B cell (primary cell): ENCODE data around the gene COL26A1. TPM values are rescaled to one million over a fixed set of nuclear protein-coding genes. Genes with fewer than 3 reads are reported as not detected.
A peak's percentile ranks its signal among the peaks of the same experiment; 100 is the strongest.

Experiments used
- ATAC-seq: fragments of 200-7000 bp; cut with Tn5 transposase; one replicate; pipeline ENCODE4 v1.10.0; 2021; ENCODE audit warnings: low read depth, mild to moderate bottlenecking, moderate number of reproducible peaks, moderate library complexity
- CTCF ChIA-PET: fragments of 350-600 bp; sonication (Branson Sonifier 250); formaldehyde crosslinking; loops from one replicate; lab custom pipeline; 2021; ENCODE audit warnings: antibody characterized with exemption, inconsistent platforms; lab: Charles Lee
- POLR2A ChIA-PET: fragments of 350-600 bp; sonication (Branson Sonifier 250); formaldehyde crosslinking; loops from one replicate; lab custom pipeline; 2021; ENCODE audit warnings: antibody characterized with exemption; lab: Charles Lee
- DNase-seq: peaks from one replicate; pipeline ENCODE4 v3.0.0; 2013
- H2AFZ ChIP-seq: 2 replicates; pipeline ENCODE4 v1.6.1; 2012; ENCODE audit warnings: mild to moderate bottlenecking, low read depth, low read length; ENCODE audit not compliant: insufficient read depth, poor library complexity, severe bottlenecking
- H3K27ac ChIP-seq, 2 donors: 1 replicate in 1 of 2; 2 replicates in 1 of 2; pipeline ENCODE4 v1.5.1; 2012 to 2013; ENCODE audit warnings: low read length in 2 of 2, mild to moderate bottlenecking in 2 of 2, moderate library complexity in 1 of 2
- H3K27me3 ChIP-seq, 4 experiments: fragments of 200-600 bp in 1 of 4; sonication (generic) in 1 of 4; replicated peaks in 1 of 4; 1 replicate in 2 of 4; 2 replicates in 2 of 4; pipeline versions ENCODE4 v1.6.1 to v1.7.0; 2013 to 2016; ENCODE audit warnings: low read length in 3 of 4, mild to moderate bottlenecking in 2 of 4, mixed read lengths in 1 of 4, moderate library complexity in 1 of 4; ENCODE audit not compliant: insufficient read depth in 4 of 4, control insufficient read depth in 3 of 4; ENCODE audit errors: control extremely low read depth in 1 of 4
- H3K36me3 ChIP-seq, 2 experiments: replicated peaks in 1 of 2; 1 replicate in 1 of 2; 2 replicates in 1 of 2; pipeline versions ENCODE4 v1.6.1 to v1.7.1; 2013; ENCODE audit warnings: low read length in 1 of 2; ENCODE audit not compliant: insufficient read depth in 2 of 2, control insufficient read depth in 1 of 2; ENCODE audit errors: control extremely low read depth in 1 of 2, extremely low read depth in 1 of 2
- H3K4me1 ChIP-seq, 2 donors: fragments of 200-600 bp in 1 of 2; sonication (generic) in 1 of 2; 1 replicate in 1 of 2; 2 replicates in 1 of 2; pipeline versions ENCODE4 v1.5.1 to v1.6.1; 2013 to 2017; ENCODE audit warnings: low read length in 2 of 2; ENCODE audit not compliant: control insufficient read depth in 2 of 2, insufficient read depth in 2 of 2
- H3K4me2 ChIP-seq: replicated peaks from 2 replicates; pipeline ENCODE3; 2012; ENCODE audit warnings: mild to moderate bottlenecking, low read depth, low read length; ENCODE audit not compliant: poor library complexity, severe bottlenecking
- H3K4me3 ChIP-seq, 5 experiments: fragments of 200-600 bp in 1 of 5; sonication (generic) in 1 of 5; 1 replicate in 3 of 5; 2 replicates in 2 of 5; pipeline versions ENCODE4 v1.5.1 to v1.7.0; 2011 to 2016; ENCODE audit warnings: low read length in 4 of 5, mild to moderate bottlenecking in 4 of 5, low read depth in 2 of 5, control low read depth in 1 of 5, moderate library complexity in 1 of 5; ENCODE audit not compliant: insufficient read depth in 1 of 5; ENCODE audit errors: control extremely low read depth in 1 of 5, extremely low read depth in 1 of 5
- H3K79me2 ChIP-seq: fragments of 200-600 bp; sonication (generic); one replicate; pipeline ENCODE4 v1.6.0; 2016; ENCODE audit warnings: low read length; ENCODE audit not compliant: control insufficient read depth, insufficient read depth
- H3K9ac ChIP-seq: fragments of 200-600 bp; sonication (generic); 2 replicates; pipeline ENCODE4 v1.6.1; 2017; ENCODE audit warnings: mild to moderate bottlenecking, low read length, moderate library complexity
- H3K9me3 ChIP-seq, 3 donors: one replicate each; pipeline versions ENCODE4 v1.6.1 to v1.7.1; 2013; ENCODE audit warnings: low read length in 2 of 3; ENCODE audit not compliant: control insufficient read depth in 2 of 3, insufficient read depth in 1 of 3; ENCODE audit errors: control extremely low read depth in 1 of 3
- H4K20me1 ChIP-seq: 2 replicates; pipeline ENCODE4 v1.6.0; 2012; ENCODE audit warnings: mild to moderate bottlenecking, low read length; ENCODE audit not compliant: insufficient read depth, control insufficient read depth, poor library complexity, severe bottlenecking
- H3K27ac Mint-ChIP-seq: one replicate; pipeline ENCODE4 v1.8.0; 2021; ENCODE audit warnings: mixed read lengths
- H3K27me3 Mint-ChIP-seq: one replicate; pipeline ENCODE4 v1.8.0; 2021; ENCODE audit warnings: mixed read lengths
- H3K4me1 Mint-ChIP-seq: one replicate; pipeline ENCODE4 v1.8.0; 2021; ENCODE audit warnings: mixed read lengths
- H3K4me3 Mint-ChIP-seq: one replicate; pipeline ENCODE4 v1.8.0; 2021; ENCODE audit warnings: mixed read lengths
- H3K9me3 Mint-ChIP-seq: one replicate; pipeline ENCODE4 v1.8.0; 2022; ENCODE audit warnings: mixed read lengths; ENCODE audit not compliant: insufficient read depth
- CTCF ChIP-seq: fragments of 200-600 bp; IDR thresholded peaks from one replicate; pipeline ENCODE4 v1.8.0; 2022; ENCODE audit warnings: antibody characterized with exemption, mild to moderate bottlenecking
- EZH2 ChIP-seq: IDR thresholded peaks from 2 replicates; pipeline ENCODE4 v1.6.1; 2012; ENCODE audit warnings: borderline replicate concordance, low read depth, mild to moderate bottlenecking, moderate library complexity, low read length; ENCODE audit not compliant: insufficient read depth, poor library complexity, severe bottlenecking
- WGBS: methylation state at CpG from one replicate; pipeline ENCODE4 v1.1.5; 2013; ENCODE audit warnings: missing lambda C conversion rate; ENCODE audit not compliant: insufficient coverage; 5-methylcytosine and 5-hydroxymethylcytosine counted together
- intact Hi-C: fragments of 100-400 bp; cut with micrococcal nuclease; formaldehyde crosslinking; loops from one replicate; pipeline ENCODE4 v1.10.0; 2022
- polyA plus RNA-seq: library from polyadenylated mRNA; depleted of rRNA; stranded (reverse); fragments of >200 nt; gene quantifications from 2 replicates; pipeline ENCODE4 v1.2.3, GENCODE V29; 2012
- total RNA-seq, 2 donors: library from RNA; stranded (reverse); fragments of 120-200 nt in 1 of 2; gene quantifications; 1 replicate in 1 of 2; 2 replicates in 1 of 2; pipeline versions ENCODE4 v1.2.3 to v1.2.4, GENCODE V29; 2013 to 2022

COL26A1 gene
- total and polyA plus RNA-seq, 2 donors (not counting 1 experiment from before 2014, with no cell fraction given) = not detected

GRCh38 chr7:101386177-101386557, 23.5 kb downstream of the COL26A1 start:
- Histone ChIP-seq H3K4me2 (peak overlapping the region; percentile 50), H4K20me1 (no peaks in the 10 kb centered on the region), H3K36me3 (no peaks in the 10 kb centered on the region), H3K9ac (no peak overlapping the region), H3K4me1 (peaks cover 25 to 27% of the 10 kb centered on the region in 2 donors), H3K4me3 (no peak overlapping the region), H3K9me3 (peaks cover 0 to 7% (median 4%) of the 10 kb centered on the region in 3 donors), H3K79me2 (no peaks in the 10 kb centered on the region), H2AFZ (peak overlapping the region; percentile 47), H3K27me3 (peaks cover 0 to 6% (median 1%) of the 10 kb centered on the region in 4 experiments), H3K27ac (no peak overlapping the region)
- intact Hi-C loops = no loop called here
- Mint-ChIP-seq H3K4me3 (no peak overlapping the region), H3K4me1 (peaks cover 24% of the 10 kb centered on the region), H3K9me3 (no peaks in the 10 kb centered on the region), H3K27me3 (no peaks in the 10 kb centered on the region), H3K27ac (no peak overlapping the region)
- WGBS = 36% methylated on average over 6 of the region's 8 CpGs
- DNase-seq (no peak), ATAC-seq (no peak)
- ChIA-PET POLR2A (no interaction called here), CTCF (interaction anchor here (1.2 to 1.4 kb wide), 2 partner anchors 25 to 55 kb away, joined by 4 to 14 read pairs; no protein-coding TSS in a partner anchor)
- TF ChIP-seq EZH2 = no peak
- TF ChIP-seq CTCF = no peak

GRCh38 chr7:101386558-101387231, 24.0 kb downstream of the COL26A1 start:
- H3K27me3 ChIP-seq = peaks cover 0 to 6% (median 1%) of the 10 kb centered on the region in 4 experiments
- peak overlapping the region; percentile 50 for H3K4me2 ChIP-seq
- ATAC-seq (no peak), DNase-seq (peak; percentile 12)
- ChIA-PET POLR2A (interaction anchor here (0.7 kb wide), 1 partner anchor 1075 kb away, joined by 3 read pairs; no protein-coding TSS in a partner anchor), CTCF (interaction anchor here (1.2 to 1.4 kb wide), 2 partner anchors 24 to 54 kb away, joined by 4 to 14 read pairs; no protein-coding TSS in a partner anchor)
- H3K9me3 Mint-ChIP-seq = no peaks in the 10 kb centered on the region
- H3K4me3 ChIP-seq = no peak overlapping the region
- no peak overlapping the region for H3K9ac ChIP-seq
- H3K27ac Mint-ChIP-seq = no peak overlapping the region
- no peak for TF ChIP-seq EZH2
- TF ChIP-seq CTCF = no peak
- H3K4me1 ChIP-seq = peaks cover 30 to 32% of the 10 kb centered on the region in 2 donors
- no peaks in the 10 kb centered on the region for H3K27me3 Mint-ChIP-seq
- H3K36me3 ChIP-seq = no peaks in the 10 kb centered on the region
- H2AFZ ChIP-seq = peak overlapping the region; percentile 47
- H4K20me1 ChIP-seq = no peaks in the 10 kb centered on the region
- no peaks in the 10 kb centered on the region for H3K79me2 ChIP-seq
- H3K4me1 Mint-ChIP-seq = peaks cover 27% of the 10 kb centered on the region
- H3K27ac ChIP-seq = no peak overlapping the region
- intact Hi-C loops = no loop called here
- H3K4me3 Mint-ChIP-seq = no peak overlapping the region
- peaks cover 0 to 7% (median under 1%) of the 10 kb centered on the region in 3 donors for H3K9me3 ChIP-seq
- 25% methylated on average over 17 of the region's 21 CpGs for WGBS
